GM19025 (cell line): ENCODE measurements around the gene TUG1.

Source experiments
- ATAC-seq: cut with Tn5 transposase; IDR thresholded peaks from one replicate; pipeline ENCODE4 v1.9.1; 2021; ENCODE audit warnings: mild to moderate bottlenecking, low read depth, moderate library complexity; ENCODE audit not compliant: unreplicated experiment

The TUG1 gene

DNA sequence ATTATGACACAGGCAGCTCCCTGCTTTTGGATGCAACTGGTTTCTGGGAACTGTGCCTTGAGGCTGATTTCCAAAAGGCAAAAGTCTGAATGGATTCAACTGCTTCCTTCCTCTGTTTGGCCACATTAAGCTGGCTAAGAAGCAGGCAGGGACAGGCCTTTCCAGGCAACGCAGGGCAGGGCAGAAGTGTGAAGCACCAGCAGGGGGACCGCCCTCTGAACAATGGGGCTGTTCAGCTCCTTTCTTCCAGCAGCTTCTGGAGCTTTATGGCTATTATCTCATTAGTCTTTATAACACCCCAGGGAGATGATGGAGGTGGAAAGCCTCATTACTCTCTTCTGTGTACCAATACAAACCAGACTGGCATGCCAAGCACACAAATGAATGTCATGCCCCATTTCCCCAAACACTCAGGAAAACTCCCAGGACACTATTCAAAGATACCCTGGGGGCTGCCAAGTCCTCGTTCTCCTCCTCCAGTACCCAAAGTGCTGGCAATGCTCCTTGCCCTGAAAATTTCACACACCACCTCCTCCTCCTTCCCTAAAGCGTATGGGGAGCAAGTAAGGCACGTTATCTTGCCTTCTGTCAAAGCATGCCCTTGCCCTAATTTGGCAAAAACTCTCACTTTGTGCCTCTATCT lies 21.8 kb upstream of the TUG1 start:
- no peak for ATAC-seq

DNA sequence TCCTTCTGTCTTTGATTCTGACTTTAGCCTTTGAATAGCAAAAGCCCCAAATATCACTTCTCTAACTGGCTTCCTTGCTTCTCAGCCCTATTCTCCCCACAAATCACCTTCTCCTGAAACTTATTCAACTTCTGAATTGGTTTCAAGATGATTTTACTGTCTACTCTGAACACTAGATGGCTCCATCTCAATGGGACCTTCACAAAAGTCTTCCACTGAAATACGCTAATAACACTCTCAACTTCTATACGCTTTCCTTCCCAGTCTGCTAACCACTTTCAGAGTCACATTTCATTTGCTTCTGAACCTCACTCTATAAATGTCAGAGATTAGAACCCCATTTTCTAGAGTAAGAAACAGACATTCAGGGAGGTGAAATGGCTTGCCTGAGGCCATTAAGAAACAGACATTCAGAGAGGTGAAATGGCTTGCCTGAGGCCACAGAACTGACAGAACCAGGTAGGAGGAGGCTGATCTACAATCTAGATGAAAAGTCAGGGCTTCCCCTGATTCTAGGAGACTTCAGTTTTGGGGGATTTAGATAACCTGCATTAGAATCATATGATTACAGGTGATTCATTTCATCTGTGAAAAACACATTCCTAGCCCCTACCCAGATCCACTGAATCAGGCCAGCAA lies 21.1 kb upstream of the TUG1 start:
- no peak for ATAC-seq

DNA sequence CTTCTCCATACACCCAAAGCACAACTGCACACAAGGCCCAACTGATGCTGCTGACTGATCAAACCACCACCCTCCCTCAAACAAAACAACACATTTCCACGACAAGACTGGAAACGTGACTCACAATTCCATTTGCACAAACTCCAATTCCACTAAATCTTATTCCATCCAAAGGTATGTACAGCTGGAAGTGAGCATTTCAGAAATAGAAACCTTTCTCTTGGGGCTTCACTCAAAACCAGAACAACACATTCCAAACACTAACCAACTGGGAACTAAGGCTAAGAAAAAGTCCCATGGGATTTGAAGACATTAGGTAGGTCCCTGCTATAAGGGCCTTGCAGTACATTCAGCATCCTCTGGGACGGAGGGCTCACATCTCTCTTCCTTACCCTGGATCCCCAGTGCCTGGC lies 20.1 kb upstream of the TUG1 start:
- ATAC-seq, result no peak

DNA sequence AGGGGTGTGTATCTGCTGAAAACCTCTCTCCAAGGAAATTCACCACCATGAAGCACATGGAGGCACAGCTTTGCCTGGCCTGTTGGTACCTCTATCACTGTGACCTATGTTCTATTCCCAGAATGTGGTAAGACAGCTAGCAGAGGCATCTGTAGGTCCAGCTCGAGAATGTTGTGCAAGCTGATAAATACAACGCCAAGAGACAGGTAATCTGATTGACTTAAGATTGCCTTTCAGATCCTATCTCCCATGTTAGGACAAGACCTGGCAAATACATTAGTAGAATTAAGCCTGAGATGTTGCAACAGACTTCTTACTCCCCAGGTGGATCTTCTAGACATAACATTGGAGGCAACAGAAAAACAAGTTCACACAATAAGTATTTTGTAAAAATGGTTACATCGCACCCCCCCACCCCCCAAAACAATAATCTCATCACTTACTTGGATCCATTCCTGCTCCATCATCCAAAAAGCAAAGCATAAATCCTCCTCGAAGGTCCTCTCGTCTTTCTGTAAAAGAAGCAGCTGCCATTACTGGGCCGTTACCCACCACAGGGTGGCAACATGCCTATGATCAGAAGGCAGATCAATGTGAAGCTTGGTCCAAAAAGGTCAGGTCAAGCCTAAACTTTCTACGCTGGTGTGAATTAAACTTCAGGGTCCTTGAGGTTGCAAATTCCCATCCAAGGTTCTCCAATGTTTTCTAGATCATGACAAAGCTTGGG lies 19.0 kb upstream of the TUG1 start:
- ATAC-seq, result no peak

DNA sequence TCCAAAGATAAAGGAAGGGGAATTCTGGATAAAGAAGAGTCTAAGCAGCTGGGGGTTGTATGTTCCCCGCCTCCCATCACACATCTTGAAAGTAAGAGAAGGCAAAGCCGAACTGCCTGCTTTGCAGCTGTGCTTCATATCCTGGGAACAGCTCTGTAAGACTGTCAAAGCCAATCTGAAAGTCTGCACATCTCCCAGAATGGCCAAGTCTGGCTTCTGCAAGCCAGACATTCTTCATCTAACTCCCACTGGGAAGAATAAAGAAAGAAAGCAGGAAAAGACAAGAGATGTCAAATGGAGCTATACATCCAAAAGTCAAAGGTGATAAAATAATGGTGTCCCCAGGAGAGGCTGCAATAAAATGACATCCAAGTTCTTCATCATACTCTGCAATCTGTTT lies 15.9 kb upstream of the TUG1 start:
- ATAC-seq, result no peak

DNA sequence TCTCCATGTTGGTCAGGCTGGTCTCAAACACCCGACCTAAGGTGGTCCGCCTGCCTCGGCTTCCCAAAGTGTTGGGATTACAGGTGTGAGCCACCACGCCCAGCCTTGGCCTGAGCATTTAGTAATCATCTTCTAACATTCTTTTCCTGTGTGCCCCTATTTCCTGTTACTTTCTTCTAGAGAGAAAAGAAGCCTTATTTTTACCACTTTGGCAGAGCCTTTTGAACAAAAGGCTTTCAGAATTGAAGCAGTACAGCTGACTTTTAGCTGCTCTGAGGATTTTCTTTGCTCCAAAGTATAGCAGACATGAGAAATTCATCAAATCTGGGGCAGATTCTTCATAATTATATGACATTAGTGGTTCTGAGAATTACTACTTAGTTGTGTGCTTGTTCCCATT lies 13.9 kb upstream of the TUG1 start:
- ATAC-seq, result no peak

DNA sequence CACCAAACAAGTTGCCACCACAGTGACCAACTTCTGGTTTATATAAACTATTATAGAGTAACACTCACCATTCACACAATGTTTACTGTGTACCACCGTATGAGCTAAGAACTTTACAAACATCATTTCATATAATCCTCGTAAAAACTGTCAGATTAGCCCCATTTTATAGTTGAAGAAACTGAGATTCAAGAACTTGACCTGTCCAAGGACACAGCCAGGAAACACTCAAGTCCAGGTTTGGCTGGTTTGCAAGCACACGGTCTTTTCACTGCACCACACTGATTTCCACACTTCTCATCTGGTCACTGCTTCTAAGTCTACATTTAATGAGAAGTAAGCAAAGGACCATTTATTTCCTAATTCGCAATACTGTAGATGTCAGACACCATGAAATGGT lies 4.2 kb upstream of the TUG1 start:
- ATAC-seq, result no peak

DNA sequence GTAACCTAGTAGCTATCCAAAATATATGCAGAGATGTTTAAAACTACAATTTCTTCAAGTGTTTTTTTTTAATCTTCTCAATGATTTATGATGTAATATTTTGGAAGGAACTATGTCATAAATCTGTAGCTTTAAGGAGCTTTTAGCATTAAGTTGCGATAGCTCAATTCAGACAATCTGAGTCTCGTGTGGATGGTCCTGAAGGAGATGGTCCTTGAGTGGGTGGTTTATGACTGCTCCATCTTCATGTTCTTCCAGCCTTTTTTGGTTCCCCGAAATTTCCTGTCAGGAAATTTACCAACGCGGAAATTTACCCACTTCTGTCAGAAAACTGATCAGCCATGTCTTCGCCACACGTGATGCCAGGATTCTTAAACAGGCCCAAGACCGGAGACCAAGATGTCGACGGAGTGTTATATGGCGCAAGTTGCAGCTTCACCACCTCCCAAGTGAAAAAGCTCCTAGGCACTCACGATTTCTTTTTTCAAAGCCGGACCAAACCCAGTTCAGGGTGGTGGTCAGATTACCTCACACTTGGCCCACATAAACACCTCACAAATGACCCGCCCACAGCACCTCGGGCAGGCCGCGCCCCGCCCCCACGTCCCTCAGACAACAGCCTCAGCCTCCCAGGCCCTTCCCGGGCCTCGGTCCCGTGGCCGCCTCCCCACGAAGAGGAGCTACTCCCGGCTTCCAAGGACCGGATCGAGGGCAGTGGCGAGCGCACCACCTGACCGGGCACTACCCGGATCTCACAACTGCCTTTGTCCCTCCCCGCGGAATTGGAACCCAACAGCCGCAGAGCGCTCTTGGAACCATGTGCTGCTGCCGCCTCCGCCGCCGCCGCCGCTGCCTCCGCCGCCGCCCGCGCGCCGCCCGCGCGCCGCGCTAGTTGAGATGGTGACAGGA lies 796 bp upstream of the TUG1 start, which contains the start of gene MORC2:
Gene MORC2, minus strand, starts transcription at position 760 of the 909 bp plus-strand sequence. CDS start 885 bp downstream, outside the sequence.
- peak; percentile 16 for ATAC-seq

DNA sequence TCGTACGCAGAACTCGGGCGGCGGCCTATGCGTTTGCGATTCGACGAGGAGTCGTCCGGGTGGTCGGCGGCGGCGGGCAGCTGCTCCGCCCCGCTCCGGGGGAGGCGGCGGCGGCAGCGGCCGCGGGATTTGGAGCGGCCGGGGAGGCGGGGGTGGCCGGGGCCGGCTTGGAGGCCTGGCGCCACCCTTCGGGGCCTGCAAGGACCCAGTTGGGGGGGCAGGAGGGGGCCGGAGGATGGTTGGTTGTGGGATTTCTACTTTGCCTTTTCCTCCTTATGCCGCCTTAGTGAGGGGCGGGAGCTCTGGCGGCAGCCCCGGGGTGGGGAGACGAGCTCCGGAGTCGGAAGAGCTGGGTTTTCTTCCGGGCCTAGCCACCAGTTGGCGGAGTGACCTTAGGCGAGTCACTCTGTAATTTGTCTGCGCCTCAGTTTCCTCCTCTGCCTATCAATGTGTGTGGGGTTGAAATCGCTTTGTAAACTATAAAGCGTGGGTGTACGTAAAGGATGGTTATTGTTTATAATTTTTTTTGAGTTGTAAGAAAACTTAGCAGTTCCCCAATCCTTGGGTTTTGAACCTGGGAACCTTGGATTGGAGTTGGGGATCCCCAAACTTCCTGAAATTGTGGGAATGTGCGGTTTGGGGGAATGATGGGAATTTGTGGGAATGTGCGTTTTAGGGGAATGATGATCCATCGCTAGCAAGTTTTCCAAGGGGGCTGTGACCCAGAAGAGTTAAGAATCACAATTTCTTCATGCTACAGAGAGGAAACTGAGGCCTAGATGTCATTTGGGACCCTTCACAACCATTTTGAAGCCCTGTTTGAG lies 679 bp downstream of the TUG1 start:
- peak; percentile 38 for ATAC-seq

DNA sequence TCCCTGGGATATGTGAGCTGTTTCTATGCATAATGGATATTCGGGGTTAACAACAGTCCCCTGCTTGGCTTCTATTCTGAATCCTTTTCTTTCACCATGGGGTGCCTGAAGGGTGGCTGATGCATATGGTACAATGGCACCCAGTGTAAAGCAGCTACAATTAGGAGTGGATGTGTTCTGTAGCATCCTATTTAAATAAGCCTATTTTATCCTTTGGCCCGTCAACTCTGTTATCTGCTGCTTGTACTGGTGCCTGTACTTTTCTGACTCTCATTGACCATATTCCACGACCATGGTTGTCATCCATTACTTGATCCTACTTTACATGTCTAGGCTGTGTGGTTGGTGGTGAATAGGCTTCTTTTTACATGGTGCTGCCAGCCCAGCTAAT lies 1.3 kb downstream of the TUG1 start:
- no peak for ATAC-seq

DNA sequence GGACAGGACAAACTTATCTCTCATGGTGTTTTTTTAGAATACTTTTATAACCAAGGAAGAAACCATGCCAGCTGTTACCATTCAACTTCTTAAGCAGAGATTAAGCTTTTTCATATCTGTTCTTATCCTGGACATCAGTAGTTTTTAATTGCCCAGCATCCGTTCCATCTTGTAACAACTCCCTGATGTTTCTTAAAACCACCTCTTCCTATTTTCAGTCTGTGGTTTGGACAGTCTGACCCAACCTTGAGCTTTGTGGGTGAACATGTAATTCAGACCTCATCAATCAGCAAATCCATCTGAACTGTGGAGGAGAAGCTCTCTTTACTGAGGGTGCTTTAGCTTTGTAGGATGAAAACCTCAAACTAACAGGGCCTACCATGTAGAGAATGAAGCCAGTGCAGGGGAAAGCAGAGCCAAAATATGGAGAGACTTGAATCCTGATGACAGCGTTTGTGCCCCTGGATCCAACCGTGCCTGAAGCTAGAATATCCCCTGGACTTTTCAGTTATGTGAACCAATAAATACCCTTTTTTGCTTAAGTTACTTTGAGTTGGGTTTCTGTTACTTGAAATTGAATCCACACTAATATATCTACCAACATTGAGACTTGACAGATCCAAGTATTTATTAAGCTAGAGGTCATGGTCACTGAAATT lies 9.4 kb downstream of the TUG1 start:
- ATAC-seq, result no peak

DNA sequence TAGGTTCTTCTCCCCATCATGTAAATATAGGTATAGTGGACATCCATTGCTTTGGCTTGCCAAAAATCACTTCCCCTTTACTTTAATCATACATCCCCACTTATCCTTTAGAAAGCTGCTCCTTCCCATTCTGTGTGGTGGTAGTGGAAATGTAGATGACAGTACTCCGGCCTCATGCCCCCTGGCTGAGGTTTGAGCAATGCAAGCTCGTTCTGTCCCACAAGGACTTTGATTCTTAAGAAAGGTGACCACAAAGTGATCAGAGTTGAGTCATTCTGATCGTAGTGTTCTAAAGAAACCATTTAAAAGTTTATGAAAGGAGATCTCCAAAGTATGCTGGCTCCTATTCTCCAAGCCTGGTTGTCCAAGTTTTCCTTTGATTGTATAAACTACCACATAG lies 10.9 kb downstream of the TUG1 start:
- ATAC-seq, result no peak

DNA sequence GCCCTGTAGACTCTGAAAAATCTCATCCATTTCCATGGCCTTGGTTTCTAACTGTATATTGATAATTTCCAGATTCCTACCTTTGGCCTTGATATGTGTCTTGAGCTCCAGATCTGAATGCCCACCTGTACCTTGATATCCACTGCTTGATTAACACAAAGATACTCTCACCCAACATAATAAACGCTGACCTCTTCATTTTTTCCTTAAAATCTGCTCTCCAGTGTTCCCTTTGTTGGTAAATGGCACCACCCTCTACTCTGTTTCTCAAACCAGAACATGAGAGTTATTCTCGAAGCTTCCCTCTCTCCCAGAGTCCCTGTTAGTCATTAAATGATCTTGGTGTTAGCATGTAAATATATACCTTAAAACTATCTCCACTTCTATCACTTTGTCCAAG lies 13.4 kb downstream of the TUG1 start:
- no peak for ATAC-seq

DNA sequence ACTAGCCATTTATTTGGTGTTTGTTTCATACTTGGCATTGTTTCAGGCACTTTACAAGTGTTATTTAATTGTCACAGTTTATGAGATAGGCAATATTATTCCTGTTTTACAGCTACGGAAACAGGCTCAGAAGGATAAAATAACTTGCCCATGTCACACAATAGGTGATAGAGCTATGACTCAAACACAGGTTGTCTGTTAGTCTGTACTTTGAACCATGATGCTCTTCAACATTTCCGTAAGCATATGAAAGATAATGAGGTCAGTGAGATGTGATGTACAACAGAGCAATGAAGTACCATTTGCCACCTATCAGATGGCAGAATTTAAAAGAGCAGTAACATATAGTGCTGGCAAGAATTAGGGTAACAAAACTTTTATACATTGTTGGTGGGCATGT lies 15.3 kb downstream of the TUG1 start:
- no peak for ATAC-seq

DNA sequence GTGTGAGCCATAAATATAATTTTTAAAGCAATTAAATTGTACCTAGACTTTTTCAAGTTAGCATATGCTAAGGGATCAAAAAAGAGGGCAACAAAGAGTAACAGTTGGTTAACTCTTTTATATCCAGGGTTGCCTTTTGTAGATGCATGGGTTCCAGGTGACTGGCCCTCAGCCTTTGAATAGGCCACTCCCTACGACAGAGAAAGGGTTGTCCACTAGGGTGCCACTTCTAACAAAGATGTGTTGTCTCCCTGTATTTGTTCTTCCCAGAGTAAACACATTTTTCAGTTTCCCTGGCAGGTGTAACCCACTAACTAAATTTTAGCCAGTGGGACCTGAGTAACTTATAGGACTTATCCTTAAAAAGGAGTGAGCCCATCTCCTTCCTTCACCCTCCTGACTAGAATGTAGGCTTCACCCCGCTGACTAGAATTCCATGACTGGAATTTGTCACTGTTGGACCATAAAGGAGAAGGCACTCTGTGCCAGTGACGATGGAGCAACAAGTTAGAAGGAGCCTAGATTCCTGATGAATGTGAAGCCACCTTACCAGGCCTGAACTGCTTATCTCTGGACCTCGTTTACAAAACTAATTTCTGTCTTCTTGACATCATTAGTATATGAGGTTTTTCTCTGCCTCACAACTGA lies 16.6 kb downstream of the TUG1 start:
- ATAC-seq, result no peak

DNA sequence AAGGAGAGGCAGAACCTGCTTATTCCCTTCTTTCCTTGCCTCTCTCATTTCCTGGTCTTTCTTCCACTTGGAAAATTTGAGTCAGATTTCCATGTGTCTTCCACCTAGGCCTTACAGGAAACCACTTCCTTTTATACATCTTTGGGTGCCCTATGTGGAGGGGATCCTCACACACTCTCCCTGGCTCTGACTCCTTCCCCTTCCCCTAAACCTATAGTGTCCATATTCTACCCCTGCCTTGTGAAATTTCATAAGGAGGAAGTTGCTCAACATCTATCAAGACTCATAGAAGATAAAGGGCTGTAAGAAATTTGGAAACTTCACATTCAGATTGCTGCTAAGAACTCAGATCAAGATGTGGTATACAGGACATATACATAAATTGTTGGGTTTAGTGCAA lies 20.4 kb downstream of the TUG1 start:
- no peak for ATAC-seq

DNA sequence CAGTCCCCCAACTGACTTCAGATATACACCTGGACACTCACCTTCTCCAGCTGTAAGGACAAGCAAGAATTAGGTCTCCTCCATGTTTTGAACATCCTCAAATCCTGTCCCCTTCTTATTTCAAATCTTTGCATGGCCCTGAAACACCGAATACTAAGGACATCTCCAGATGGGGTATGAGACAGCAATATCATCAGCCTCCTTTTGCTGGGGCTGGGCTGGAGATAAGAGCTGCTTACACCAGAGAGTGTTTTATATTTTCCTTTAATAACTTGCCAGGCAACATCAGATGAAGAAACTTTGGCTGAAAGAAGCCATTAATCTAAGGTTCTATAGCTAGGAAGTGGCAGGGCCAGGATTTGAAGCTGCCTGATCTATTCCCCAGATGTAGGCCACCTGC lies 21.6 kb downstream of the TUG1 start:
- ATAC-seq, result no peak

DNA sequence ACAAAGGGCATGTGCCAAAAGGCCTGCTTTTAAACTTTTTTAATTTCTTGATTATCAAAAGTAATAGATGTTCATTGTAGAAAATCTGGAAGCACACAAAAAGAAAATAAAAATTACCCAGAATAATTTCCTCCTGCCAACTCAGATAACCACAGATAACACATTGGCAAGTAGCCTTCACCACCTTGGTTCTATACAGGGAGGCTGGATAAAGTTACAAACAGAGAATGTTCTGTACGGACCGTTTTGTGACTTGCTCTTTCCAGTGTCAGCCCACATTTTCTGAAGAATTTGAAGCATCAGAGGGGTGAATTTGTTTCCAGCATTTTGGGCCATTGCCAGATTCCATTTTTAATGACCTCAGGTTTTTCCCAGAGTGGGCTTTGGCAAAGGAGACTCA lies 23.5 kb downstream of the TUG1 start:
- no peak for ATAC-seq

DNA sequence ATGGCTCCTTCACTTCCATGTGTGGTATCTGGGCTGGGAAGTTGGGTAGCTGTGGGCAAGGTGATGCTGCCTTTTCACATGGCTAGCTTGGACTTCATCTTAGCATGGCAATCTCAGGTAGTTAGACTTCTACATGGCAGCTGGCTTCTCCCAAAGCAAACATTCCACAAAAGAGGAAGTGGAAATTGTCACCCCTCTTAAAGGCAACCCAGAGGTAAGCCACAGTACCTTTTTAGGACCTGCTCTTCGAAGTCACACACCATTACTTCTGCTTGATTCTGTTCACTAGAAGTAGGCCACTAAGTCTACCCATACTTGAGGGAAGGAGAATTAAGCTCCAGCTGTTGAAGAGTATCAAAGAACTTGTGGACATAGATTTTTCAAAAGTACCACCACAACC lies 25.9 kb downstream of the TUG1 start:
- no peak for ATAC-seq
